HG03025 (cell line): ENCODE results near the gene CREB3L2.
"Not testable (repeated sequence)": the region's sequence is repeated elsewhere in the genome, so short reads cannot be mapped to it uniquely, and the experiment has no call there.

Experiments
- ATAC-seq: cut with Tn5 transposase; IDR thresholded peaks from one replicate; pipeline ENCODE4 v1.9.1; 2021; ENCODE audit warnings: mild to moderate bottlenecking, moderate library complexity; ENCODE audit not compliant: unreplicated experiment, low FRiP score

The CREB3L2 gene

DNA sequence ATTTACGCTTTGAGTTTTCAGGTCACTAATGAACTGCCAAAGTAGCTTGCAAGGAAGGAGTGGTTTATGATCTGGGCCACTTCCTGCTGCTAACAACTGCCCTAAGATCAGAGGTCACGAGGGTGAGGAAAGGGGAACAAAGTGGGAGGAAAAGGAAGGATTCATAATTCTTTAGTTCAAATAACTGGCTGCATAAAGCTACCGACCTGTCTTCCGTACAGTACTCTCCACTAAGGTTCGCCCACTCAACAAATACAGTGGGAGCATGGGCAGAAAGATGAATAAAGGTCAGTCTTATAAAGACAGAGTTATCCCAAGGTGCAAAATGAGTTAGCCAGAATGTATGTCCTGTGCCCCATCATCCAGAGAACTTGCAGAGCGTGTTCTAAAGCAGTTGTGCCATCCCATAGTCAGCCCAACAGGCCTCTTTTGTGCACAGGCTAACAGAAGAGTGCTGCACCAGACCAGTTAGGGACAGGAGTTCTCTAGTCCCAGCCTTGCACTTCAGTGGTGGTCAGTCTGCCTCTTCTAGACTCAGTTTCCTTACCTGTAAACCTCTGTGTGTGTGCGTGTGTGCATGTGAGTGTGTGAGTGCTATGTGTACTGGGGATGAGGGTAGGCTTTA, 65.9 kb downstream of the CREB3L2 start:
- ATAC-seq: no peak

DNA sequence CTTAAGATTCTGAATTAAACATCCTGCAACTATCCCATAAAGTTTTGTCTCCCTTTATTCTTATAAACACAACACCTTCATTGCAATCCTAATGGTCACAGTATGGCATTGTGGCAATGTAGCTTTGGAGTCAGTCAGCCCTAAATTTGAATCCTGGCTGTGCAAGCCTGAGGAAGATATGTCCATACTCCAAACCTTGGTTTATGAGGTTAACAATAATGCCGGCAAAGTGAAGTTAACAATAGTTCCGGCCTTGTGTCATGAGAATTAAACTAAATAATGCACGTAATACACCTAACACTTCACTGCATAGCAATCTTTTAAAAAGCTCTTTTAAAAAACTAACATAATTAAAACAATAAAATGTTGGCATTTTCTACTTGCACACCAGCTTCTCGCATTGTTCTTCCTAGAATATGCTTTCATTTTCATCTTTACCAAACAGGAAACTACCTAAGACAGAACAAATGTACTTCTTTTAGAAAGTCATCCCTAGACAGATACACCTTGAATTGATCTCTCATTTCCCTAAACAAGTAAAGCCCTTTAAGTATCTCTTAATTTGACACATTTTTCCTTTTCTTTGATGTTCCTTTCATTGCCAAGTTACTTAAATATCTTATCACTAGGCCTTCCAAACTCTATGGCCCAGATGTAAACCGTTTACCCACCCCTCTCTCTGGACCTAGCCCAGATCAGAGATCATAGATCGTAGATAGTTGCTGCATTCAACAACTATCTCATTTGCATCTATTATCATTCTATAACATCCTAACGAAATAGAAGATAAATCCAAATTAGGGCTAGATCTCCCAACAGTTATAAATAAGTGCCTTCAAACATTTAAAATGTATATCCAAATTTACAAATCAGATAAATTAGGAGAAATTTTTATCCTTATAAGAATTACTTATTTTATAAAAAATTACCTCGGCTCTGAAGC, 66.7 kb downstream of the CREB3L2 start:
- peak; percentile 66 for ATAC-seq

- ATAC-seq: no peak
Observed at GRCh38 chr7:137934176-137934826, 67.6 kb downstream of the CREB3L2 start.

GRCh38 chr7:137933270-137934017, 68.4 kb downstream of the CREB3L2 start:
- no peak for ATAC-seq

GRCh38 chr7:137932881-137933269, 69.0 kb downstream of the CREB3L2 start:
- ATAC-seq: no peak

GRCh38 chr7:137931823-137932222, 70.1 kb downstream of the CREB3L2 start:
- no peak for ATAC-seq

DNA sequence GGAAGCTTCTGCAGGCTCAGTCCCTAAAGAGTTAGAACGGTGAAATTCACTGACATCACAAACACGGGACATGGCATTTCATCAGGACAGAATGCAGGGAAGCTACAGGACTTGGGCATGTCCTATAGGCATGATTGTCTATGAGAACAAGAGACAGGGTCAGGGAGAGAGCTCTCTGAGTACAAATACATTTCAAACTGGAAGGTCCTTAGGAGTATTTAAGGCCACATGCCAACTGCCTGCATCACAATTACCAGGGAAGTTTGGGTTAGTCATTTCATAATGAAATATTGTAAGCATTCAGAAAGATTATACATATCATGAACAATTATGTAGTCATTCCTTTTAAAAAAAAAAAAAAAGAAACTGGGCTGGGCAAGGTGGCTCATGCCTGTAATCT, 71.3 kb downstream of the CREB3L2 start:
- no peak for ATAC-seq

GRCh38 chr7:137928626-137929025, 73.3 kb downstream of the CREB3L2 start:
- ATAC-seq: no peak

- no peak for ATAC-seq
Observed at GRCh38 chr7:137927386-137927785, 74.5 kb downstream of the CREB3L2 start.

DNA sequence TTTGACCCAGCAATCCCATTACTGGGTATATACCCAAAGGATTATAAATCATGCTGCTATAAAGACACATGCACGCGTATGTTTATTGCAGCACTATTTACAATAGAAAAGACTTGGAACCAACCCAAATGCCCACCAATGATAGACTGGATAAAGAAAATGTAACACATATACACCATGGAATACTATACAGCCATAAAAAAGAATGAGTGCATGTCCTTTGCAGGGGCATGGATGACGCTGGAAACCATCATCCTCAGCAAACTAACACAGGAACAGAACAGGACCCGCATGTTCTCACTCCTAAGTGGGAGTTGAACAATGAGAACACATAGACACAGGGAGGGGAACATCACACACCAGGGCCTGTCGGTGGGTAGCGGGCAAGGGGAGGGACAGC, 75.7 kb downstream of the CREB3L2 start:
- not testable (repeated sequence) for ATAC-seq

DNA sequence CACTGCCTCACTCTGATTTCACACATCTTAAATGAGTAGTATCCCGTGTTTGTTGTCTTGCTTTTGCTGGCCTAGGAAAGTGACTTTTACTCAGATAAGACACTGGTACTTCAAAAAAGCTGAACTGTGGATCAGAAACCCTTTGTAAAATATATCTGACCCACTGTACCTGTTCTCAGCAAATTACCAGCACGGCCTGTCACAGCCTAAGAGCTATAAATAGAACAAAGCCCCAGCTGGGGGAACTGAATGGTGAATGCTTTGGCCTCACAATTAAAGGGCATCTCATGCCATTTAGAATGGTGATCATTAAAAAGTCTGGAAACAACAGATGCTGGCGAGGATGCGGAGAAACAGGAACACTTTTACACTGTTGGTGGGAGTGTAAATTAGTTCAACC, 76.1 kb downstream of the CREB3L2 start:
- no peak for ATAC-seq

DNA sequence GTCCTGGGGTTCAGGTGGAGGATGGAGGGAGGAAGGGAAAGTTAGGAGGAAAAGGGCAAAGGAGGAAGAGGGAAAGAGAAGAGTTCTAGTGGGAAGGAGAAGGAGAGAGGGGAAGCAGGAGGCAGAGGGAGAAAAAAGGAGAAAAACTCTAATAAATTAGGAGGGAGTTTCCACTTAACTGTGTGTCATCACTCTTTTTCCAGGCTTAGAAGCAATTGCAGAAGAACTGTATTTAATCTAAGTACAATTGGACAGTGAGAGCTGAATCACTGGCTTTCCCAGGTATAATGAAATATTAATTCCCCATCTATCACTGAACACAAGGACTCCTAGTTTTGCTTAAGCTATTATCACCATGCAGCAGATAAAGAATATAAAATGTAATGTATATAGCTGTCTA, 76.8 kb downstream of the CREB3L2 start:
- ATAC-seq: no peak

GRCh38 chr7:137923380-137923779, 78.5 kb downstream of the CREB3L2 start:
- ATAC-seq: no peak

GRCh38 chr7:137920637-137921399, 81.1 kb downstream of the CREB3L2 start:
- no peak for ATAC-seq

DNA sequence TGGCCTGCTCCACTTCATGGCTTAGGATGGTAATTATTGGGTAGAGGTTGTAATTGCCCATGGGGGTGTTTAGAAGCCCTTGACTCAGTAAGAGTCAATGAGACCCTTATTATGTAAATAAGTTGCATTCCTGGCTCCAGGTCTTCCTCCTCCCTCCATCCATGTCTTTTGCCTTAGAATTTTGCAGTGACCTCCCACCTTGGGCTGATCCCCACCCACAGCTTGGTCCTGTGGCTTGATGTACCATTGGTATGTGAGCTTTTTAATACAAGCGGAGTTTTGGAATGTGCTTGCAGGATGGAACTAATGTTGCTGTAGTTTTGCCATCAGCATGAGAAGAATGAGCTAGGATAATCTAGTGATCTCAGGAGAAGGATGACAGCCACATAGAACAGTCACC, 81.9 kb downstream of the CREB3L2 start:
- no peak for ATAC-seq

DNA sequence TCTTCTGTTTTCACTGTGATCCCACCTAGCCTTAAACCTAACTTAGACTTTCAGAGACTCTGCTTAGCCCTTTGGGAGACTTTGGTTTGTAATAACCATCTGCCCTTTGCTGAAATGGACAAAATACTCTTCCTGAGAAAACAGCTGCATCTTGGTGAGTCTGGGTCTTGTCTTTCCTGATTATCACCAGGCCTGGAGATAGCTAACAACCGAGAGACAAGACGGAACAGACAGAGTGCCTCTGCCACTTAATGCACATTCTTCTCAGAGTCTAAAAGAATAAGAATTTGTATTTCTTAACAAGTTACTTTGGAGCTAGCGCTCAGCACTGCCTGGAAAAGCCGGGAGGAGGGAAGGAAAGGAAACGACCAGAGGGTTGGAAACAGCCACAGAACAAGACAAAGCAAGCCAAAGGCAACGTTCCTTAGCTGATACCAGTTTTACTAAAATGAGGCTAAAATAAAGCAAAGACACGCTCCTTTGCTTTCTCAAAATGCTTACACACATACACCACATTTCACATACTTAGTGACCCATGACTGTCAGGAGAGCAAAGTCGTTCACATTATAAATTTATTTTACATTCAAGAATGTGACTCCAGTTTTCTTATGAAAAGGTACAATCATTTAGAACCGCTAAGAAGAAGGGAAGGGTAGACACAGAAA, 84.8 kb downstream of the CREB3L2 start:
- ATAC-seq: no peak

- ATAC-seq: no peak
Observed at GRCh38 chr7:137916564-137916963, 85.3 kb downstream of the CREB3L2 start.

DNA sequence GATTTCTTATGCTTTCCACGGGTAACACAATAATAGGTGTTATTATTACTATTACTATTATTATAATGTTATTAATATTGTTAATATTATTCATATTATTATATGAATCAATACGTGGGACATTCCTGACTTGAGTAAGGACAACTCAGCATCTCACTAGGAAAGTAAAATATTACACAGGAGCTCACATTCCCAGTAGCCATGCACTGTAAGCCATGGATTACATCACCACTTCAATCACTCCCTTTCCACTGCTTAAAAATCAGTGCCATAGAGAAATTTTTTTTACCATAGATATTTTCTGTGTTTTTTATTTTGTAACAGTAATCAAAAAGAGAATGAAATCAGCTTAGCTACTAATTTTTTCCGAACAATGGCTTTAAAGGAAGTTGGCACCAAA, 86.6 kb downstream of the CREB3L2 start:
- ATAC-seq: no peak

DNA sequence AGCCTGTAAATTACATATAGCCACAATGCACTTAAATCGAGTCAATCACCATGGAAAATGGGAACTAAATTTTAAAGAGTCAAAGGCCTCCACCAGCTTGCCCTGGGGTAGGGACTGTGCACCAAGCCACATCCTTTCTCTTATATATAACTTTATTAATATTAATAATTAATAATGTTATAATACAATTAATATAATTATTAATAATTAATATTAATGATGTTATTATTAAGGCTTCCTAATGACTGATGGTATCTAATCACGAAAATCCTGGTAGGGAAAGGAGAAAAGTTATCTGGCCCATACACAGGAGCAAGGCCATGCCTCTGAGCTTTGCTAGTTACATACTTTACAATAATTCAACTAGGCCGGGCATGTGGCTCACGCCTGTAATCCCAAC, 87.9 kb downstream of the CREB3L2 start:
- ATAC-seq: no peak
